Measurements from ENCODE around the gene GRIK4.

The GRIK4 gene

GRCh38 chr11:120867531-120867930, 356.0 kb downstream of the GRIK4 start:
- DNase-seq (ENCODE audit: low read depth, low spot score): no peak
- in situ Hi-C loops (cut with HindIII; ENCODE audit: low sequenced_read_pairs): no loop called here
- H3K4me3 ChIP-seq (ENCODE audit: low read depth, low read length): no peak overlapping the region
- TF ChIP-seq CTCF (IDR thresholded peaks at IDR 0.05; ENCODE audit: low read depth, low read length): no peak

GRCh38 chr11:120867988-120868387, 356.4 kb downstream of the GRIK4 start:
- TF ChIP-seq CTCF (IDR thresholded peaks at IDR 0.05; ENCODE audit: low read depth, low read length): no peak
- in situ Hi-C loops (cut with HindIII; ENCODE audit: low sequenced_read_pairs): no loop called here

GRCh38 chr11:120869097-120869496, 357.5 kb downstream of the GRIK4 start:
- no peak for DNase-seq (ENCODE audit: low read depth, low spot score)
- no peak overlapping the region for H3K4me3 ChIP-seq (ENCODE audit: low read depth, low read length)
- no peak for TF ChIP-seq CTCF (IDR thresholded peaks at IDR 0.05; ENCODE audit: low read depth, low read length)
- in situ Hi-C loops (cut with HindIII; ENCODE audit: low sequenced_read_pairs): no loop called here

More at GRCh38 chr11:120867988-120868387, 356.4 kb downstream of the GRIK4 start:
- H3K4me3 ChIP-seq (ENCODE audit: low read depth, low read length): no peak overlapping the region
- no peak for DNase-seq (ENCODE audit: low read depth, low spot score)

GRCh38 chr11:120869516-120870011, 358.0 kb downstream of the GRIK4 start:
- in situ Hi-C loops (cut with HindIII; ENCODE audit: low sequenced_read_pairs): no loop called here
- no peak overlapping the region for H3K4me3 ChIP-seq (ENCODE audit: low read depth, low read length)
- no peak for TF ChIP-seq CTCF (IDR thresholded peaks at IDR 0.05; ENCODE audit: low read depth, low read length)
- DNase-seq (ENCODE audit: low read depth, low spot score): no peak

GRCh38 chr11:120871194-120871593, 359.6 kb downstream of the GRIK4 start:
- DNase-seq (ENCODE audit: low read depth, low spot score): no peak
- no peak overlapping the region for H3K4me3 ChIP-seq (ENCODE audit: low read depth, low read length)
- in situ Hi-C loops (cut with HindIII; ENCODE audit: low sequenced_read_pairs): no loop called here
- no peak for TF ChIP-seq CTCF (IDR thresholded peaks at IDR 0.05; ENCODE audit: low read depth, low read length)

GRCh38 chr11:120871924-120872323, 360.4 kb downstream of the GRIK4 start:
- no peak for DNase-seq (ENCODE audit: low read depth, low spot score)
- H3K4me3 ChIP-seq (ENCODE audit: low read depth, low read length): no peak overlapping the region
- no peak for TF ChIP-seq CTCF (IDR thresholded peaks at IDR 0.05; ENCODE audit: low read depth, low read length)
- in situ Hi-C loops (cut with HindIII; ENCODE audit: low sequenced_read_pairs): no loop called here

All from astrocyte of the spinal cord (primary cell).